ENCODE data around the gene SERPINB8. TPM values are rescaled to one million over a fixed set of nuclear protein-coding genes. Genes with fewer than 3 reads are reported as not detected.

Gene SERPINB8
- total RNA-seq, 4 donors from 2014 or later, result 6.4 to 16.6 (median 11.5) TPM

DNA sequence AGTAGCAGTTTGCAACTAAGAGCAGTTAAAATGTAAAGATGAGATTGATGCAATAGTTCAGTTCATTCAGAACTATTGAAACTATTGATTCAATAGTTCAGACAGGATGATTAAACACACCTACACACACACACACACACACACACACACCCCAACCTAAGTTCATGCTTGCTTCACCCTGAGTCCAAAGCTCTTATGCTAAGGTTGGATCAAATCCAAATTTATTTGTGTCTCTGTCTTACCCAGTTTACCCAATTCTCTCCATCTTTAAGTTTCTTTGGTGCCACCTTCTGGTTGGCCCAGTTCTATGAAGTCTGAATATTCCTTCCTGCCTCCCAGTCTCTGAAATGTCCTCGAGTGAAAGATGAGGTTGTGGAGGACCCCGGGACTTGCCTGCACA, 5.1 kb downstream of the SERPINB8 start:
- 33 to 40% methylated on average over 2 of the region's 2 CpGs for WGBS, 2 donors (ENCODE audit: low coverage in 1 of 2)
- Histone ChIP-seq H3K27ac (no peak overlapping the region), H3K27me3 (no peaks in the 10 kb centered on the region), H3K36me3 (no peaks in the 10 kb centered on the region), H3K4me1 (peaks cover 0 to 22% (median 0%) of the 10 kb centered on the region in 3 donors), H3K4me3 (no peak overlapping the region), H3K9me3 (no peaks in the 10 kb centered on the region)
- ATAC-seq, result no peak
- TF ChIP-seq CTCF (IDR thresholded peaks at IDR 0.05), result no peak
- no peak for TF ChIP-seq EP300 (IDR thresholded peaks at IDR 0.05)
- no peak for TF ChIP-seq POLR2AphosphoS5 (IDR thresholded peaks at IDR 0.05)
- no peak for TF ChIP-seq POLR2A (IDR thresholded peaks at IDR 0.05)

- H3K27ac ChIP-seq, result no peak overlapping the region
- 74 to 78% methylated on average over 3 of the region's 3 CpGs for WGBS, 2 donors (ENCODE audit: low coverage in 1 of 2)
- no peak for ATAC-seq
- H3K4me3 ChIP-seq, result no peak overlapping the region
- H3K4me1 ChIP-seq, result peaks cover 0 to 28% (median 0%) of the 10 kb centered on the region in 3 donors
- no peaks in the 10 kb centered on the region for H3K27me3 ChIP-seq
- no peaks in the 10 kb centered on the region for H3K9me3 ChIP-seq
- TF ChIP-seq POLR2A (IDR thresholded peaks at IDR 0.05), result no peak
- TF ChIP-seq POLR2AphosphoS5 (IDR thresholded peaks at IDR 0.05), result no peak
- TF ChIP-seq EP300 (IDR thresholded peaks at IDR 0.05), result no peak
- TF ChIP-seq CTCF (IDR thresholded peaks at IDR 0.05), result no peak
- no peaks in the 10 kb centered on the region for H3K36me3 ChIP-seq
These were observed 5.7 kb downstream of the SERPINB8 start for GRCh38 chr18:63975628-63976027.

- Histone ChIP-seq H3K27ac (no peak overlapping the region), H3K4me1 (peaks cover 0 to 19% (median 0%) of the 10 kb centered on the region in 3 donors), H3K27me3 (no peaks in the 10 kb centered on the region), H3K36me3 (peaks cover 0 to 14% of the 10 kb centered on the region in 2 donors), H3K4me3 (no peak overlapping the region), H3K9me3 (no peaks in the 10 kb centered on the region)
- no peak for ATAC-seq
- TF ChIP-seq CTCF (IDR thresholded peaks at IDR 0.05) (no peak), POLR2AphosphoS5 (IDR thresholded peaks at IDR 0.05) (no peak), EP300 (IDR thresholded peaks at IDR 0.05) (no peak), POLR2A (IDR thresholded peaks at IDR 0.05) (no peak)
- 88 to 90% methylated on average over 1 to 3 of the region's 3 CpGs for WGBS, 2 donors (ENCODE audit: low coverage in 1 of 2)
These were observed 7.2 kb downstream of the SERPINB8 start for GRCh38 chr18:63977040-63977439.

GRCh38 chr18:63979409-63979920, 9.6 kb downstream of the SERPINB8 start:
- peak; percentile 14 for TF ChIP-seq POLR2AphosphoS5 (IDR thresholded peaks at IDR 0.05)
- TF ChIP-seq CTCF (IDR thresholded peaks at IDR 0.05), result peak; percentile 67 to 92 (median 76)
- TF ChIP-seq EP300 (IDR thresholded peaks at IDR 0.05), result no peak
- WGBS, 2 donors (ENCODE audit: low coverage in 1 of 2), result 0 to 5% methylated on average over 6 of the region's 6 CpGs
- peaks cover 0 to 19% (median 0%) of the 10 kb centered on the region in 3 donors for H3K4me1 ChIP-seq
- H3K36me3 ChIP-seq, result peaks cover 0 to 38% of the 10 kb centered on the region in 2 donors
- peak overlapping the region; percentile 31 to 34 for H3K4me3 ChIP-seq
- H3K27me3 ChIP-seq, result no peaks in the 10 kb centered on the region
- H3K9me3 ChIP-seq, result no peaks in the 10 kb centered on the region
- peak overlapping the region; percentile 70 to 83 (median 80) for H3K27ac ChIP-seq
- ATAC-seq, result peak; percentile 79

DNA sequence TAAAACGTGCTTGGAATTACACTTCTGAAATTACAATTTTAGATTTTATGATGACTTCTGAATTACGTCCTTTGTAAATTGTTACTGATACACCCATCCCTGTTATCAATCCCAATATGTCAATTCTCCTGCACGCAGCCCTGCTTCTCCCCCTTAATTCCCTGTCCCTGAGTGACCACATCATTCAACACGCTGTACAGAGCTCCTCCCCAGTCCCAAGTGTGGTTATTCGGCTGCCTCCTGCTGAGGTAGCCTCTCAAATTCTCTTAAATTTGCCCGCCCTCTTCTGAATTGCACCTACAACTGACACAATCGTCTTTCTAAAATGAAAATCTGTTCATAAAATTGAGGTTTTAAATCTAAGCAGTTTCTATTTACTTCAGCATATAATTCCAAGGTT, 10.1 kb downstream of the SERPINB8 start:
- no peaks in the 10 kb centered on the region for H3K27me3 ChIP-seq

More for the DNA sequence above, 10.1 kb downstream of the SERPINB8 start:
- H3K36me3 ChIP-seq, result peaks cover 0 to 42% of the 10 kb centered on the region in 2 donors
- H3K4me1 ChIP-seq, result peaks cover 0 to 19% (median 0%) of the 10 kb centered on the region in 3 donors
- peak overlapping the region; percentile 70 to 83 (median 80) for H3K27ac ChIP-seq
- WGBS, 2 donors (ENCODE audit: low coverage in 1 of 2), result 36 to 41% methylated on average over 7 of the region's 7 CpGs
- no peaks in the 10 kb centered on the region for H3K9me3 ChIP-seq
- ATAC-seq, result no peak
- H3K4me3 ChIP-seq, result peak overlapping the region; percentile 31 to 34
- TF ChIP-seq EP300 (IDR thresholded peaks at IDR 0.05) (no peak), POLR2A (IDR thresholded peaks at IDR 0.05) (no peak), CTCF (IDR thresholded peaks at IDR 0.05) (no peak), POLR2AphosphoS5 (IDR thresholded peaks at IDR 0.05) (no peak)
